ENCODE results near the gene MPO.

Gene MPO

DNA sequence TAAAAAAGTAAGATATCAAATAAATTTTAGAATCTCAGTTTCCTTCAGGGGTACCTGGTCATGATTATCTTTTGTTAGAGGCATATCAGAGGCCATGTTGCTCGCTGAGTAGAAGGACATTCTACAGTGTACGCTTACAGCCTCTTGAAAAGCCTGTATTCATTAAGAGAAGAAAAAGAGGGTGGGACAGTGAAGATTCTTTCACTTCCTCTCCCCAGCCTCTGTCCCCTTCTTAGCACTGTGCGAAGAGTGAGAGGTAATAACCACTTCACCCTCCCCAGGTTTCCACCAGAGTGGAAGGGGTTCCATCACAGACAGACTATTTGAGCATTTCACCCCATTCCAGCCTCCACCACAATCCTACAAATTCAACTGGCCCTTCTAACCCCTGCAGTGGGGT lies 47.2 kb downstream of the MPO start:
- TF ChIP-seq, protein P1, sequence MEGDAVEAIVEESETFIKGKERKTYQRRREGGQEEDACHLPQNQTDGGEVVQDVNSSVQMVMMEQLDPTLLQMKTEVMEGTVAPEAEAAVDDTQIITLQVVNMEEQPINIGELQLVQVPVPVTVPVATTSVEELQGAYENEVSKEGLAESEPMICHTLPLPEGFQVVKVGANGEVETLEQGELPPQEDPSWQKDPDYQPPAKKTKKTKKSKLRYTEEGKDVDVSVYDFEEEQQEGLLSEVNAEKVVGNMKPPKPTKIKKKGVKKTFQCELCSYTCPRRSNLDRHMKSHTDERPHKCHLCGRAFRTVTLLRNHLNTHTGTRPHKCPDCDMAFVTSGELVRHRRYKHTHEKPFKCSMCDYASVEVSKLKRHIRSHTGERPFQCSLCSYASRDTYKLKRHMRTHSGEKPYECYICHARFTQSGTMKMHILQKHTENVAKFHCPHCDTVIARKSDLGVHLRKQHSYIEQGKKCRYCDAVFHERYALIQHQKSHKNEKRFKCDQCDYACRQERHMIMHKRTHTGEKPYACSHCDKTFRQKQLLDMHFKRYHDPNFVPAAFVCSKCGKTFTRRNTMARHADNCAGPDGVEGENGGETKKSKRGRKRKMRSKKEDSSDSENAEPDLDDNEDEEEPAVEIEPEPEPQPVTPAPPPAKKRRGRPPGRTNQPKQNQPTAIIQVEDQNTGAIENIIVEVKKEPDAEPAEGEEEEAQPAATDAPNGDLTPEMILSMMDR (IDR thresholded peaks at IDR 0.05; ENCODE audit: insufficient read depth, missing control alignments), result no peak
- DNase-seq (ENCODE audit: insufficient read length, low spot score), result no peak
- FAIRE-seq, result no peak

DNA sequence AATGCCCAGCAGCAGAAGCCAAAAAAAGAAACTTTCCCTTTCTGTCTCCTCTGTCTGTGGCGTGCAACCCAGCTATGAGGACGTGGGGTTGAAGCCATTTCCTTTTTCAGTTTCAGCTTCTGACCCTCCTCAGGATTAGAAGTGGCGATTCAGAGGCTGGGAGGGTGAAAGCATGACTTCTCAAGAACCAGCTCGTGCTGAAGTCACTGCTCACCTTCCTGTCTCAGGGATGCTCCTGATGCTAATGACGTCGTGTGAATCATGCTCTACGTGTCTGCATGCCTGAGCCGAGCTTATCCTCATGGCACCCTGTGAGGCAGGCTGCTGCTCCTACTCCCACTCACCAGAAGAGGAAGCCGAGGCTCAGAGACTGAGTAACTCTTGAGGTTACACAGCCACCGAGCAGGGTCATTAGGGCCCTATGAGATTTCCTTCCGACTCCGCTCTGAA lies 48.0 kb downstream of the MPO start:
- no peak for DNase-seq (ENCODE audit: insufficient read length, low spot score)
- TF ChIP-seq, protein P1 (IDR thresholded peaks at IDR 0.05; ENCODE audit: insufficient read depth, missing control alignments), result no peak
- no peak for FAIRE-seq

DNA sequence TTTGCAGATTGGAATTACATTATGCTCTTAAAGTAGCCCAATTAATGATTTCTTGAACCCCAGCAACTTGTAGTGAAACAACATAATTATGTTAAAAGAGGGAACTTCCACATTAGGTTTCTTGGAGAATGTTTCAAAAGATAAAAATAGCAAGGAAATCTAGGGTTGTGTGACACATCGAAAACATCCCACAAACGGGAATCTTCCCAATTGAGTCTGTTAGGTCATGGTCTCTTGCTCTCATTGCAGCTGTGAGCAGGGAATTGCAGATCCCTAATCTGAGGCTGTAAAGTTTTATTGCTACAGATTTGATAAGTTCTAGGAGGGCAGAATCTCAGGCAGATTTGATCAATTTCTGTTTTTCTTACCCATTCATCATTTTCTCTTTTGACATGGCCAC lies 49.1 kb downstream of the MPO start:
- FAIRE-seq (no peak), DNase-seq (ENCODE audit: insufficient read length, low spot score) (no peak)
- TF ChIP-seq, protein P1 (IDR thresholded peaks at IDR 0.05; ENCODE audit: insufficient read depth, missing control alignments), result no peak

DNA sequence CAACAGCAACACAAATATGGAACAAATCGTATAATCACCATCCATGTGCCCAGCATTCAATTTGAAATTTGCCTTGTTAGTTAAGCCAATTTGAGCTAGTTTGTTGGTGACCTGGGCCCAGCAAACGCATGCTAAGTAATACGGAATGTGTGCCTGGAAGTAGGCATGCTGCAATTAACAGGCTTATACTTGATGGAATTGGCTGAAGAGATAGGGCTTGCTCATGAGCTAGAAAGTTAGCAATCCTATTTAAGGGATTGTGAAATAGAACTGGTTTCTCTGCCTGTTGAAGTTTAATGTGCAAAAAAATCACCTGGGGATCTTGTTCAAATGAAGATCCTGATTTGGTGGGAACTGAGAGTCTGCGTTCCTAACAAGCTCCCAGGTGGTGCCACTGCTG lies 50.9 kb downstream of the MPO start:
- TF ChIP-seq, protein P1 (IDR thresholded peaks at IDR 0.05; ENCODE audit: insufficient read depth, missing control alignments), result no peak

DNA sequence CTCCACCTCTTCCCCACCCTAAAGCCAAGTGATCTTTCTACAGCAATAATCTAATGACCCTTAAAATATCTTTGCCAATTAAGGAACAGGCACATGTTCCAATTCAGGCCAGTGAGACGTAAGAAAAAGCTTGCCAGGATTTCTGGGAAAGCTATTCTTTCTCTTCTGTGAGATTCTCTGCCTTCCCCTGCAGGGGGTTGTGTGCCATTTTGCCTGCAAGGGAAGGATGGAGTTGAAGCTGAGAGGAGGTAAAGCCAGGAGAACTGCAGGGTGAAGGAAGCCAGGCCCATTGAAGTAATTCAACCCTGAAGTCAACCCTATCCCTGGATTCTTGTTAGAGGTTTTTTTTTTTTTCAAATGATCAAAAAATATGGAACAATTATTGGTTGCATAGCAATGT lies 51.4 kb downstream of the MPO start:
- FAIRE-seq (no peak), DNase-seq (ENCODE audit: insufficient read length, low spot score) (no peak)
- TF ChIP-seq, protein P1 (IDR thresholded peaks at IDR 0.05; ENCODE audit: insufficient read depth, missing control alignments), result no peak

More for the DNA sequence above, 50.9 kb downstream of the MPO start:
- DNase-seq (ENCODE audit: insufficient read length, low spot score) (no peak), FAIRE-seq (no peak)

DNA sequence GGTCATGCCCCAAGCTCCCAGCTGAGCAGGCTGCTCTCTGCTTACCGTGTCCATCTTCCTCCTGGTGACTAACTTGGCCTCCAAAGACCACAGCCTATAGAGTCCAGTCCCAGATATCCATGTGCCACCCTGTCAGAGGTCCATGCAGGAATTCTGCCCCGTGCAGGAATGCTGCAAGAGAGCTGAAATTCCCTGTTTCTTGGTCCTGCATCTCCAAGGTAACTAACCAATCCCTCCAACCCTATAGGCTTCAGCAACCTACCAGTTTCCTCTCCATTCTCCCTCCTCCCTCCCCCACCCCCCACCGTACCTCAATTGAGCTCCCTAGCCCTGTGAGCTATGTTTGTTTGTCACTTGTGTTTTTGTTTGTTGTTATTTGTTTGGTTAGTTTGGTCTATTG lies 52.1 kb downstream of the MPO start:
- TF ChIP-seq, protein P1 (IDR thresholded peaks at IDR 0.05; ENCODE audit: insufficient read depth, missing control alignments), result no peak
- no peak for FAIRE-seq

DNA sequence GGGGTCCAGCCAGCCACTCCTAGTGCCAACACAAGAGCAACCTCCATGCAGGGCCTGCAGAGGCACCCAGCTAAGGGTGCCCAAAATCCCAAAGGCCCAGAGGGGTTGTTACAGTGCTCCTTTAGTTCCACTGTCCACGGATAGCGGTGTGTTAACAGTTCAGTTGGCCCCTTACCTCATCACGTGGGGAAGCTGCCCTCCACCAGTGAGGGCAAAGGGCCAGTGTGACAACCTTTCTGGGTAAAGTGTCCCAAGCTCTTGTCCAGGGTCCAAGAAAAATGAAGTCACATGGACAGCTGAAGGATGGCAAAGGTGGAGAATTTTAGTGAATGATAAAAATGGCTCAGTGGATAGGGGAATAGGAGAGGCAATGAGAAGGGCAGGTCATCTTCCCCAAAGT lies 53.0 kb downstream of the MPO start:
- DNase-seq (ENCODE audit: insufficient read length, low spot score) (no peak), FAIRE-seq (no peak)
- TF ChIP-seq, protein P1 (IDR thresholded peaks at IDR 0.05; ENCODE audit: insufficient read depth, missing control alignments), result no peak

More for the DNA sequence above, 52.1 kb downstream of the MPO start:
- no peak for DNase-seq (ENCODE audit: insufficient read length, low spot score)
